GM18867 (cell line): ENCODE data around the gene CHST5.
"Not testable (repeated sequence)": the region's sequence is repeated elsewhere in the genome, so short reads cannot be mapped to it uniquely, and the experiment has no call there.

ENCODE experiments used
- ATAC-seq: cut with Tn5 transposase; IDR thresholded peaks from one replicate; pipeline ENCODE4 v1.9.1; 2021; ENCODE audit warnings: mild to moderate bottlenecking, moderate library complexity; ENCODE audit not compliant: unreplicated experiment

CHST5 gene

GRCh38 chr16:75552951-75553350 is 17.0 kb upstream of the CHST5 start:
- no peak for ATAC-seq

- ATAC-seq, result no peak
Observed at GRCh38 chr16:75550211-75550662, 14.3 kb upstream of the CHST5 start.

- not testable (repeated sequence) for ATAC-seq
Observed at GRCh38 chr16:75548456-75548855, 12.5 kb upstream of the CHST5 start.

- no peak for ATAC-seq
Observed at GRCh38 chr16:75546293-75546692, 10.4 kb upstream of the CHST5 start.

- not testable (repeated sequence) for ATAC-seq
Observed at GRCh38 chr16:75545879-75546278, 10.0 kb upstream of the CHST5 start.

GRCh38 chr16:75542462-75542861 is 6.6 kb upstream of the CHST5 start:
- not testable (repeated sequence) for ATAC-seq

GRCh38 chr16:75541236-75541635 is 5.3 kb upstream of the CHST5 start:
- no peak for ATAC-seq

- ATAC-seq, result not testable (repeated sequence)
Observed at GRCh38 chr16:75538882-75539565, 3.1 kb upstream of the CHST5 start.

- ATAC-seq, result no peak
Observed at GRCh38 chr16:75537776-75538175, 1.9 kb upstream of the CHST5 start.

- no peak for ATAC-seq
Observed at GRCh38 chr16:75535211-75535843, 581 bp downstream of the CHST5 start.

- no peak for ATAC-seq
Observed at GRCh38 chr16:75534560-75535205, 1.2 kb downstream of the CHST5 start.

- ATAC-seq, result no peak
Observed at GRCh38 chr16:75532791-75533190, 3.1 kb downstream of the CHST5 start.

- no peak for ATAC-seq
Observed at GRCh38 chr16:75532142-75532765, 3.7 kb downstream of the CHST5 start.

GRCh38 chr16:75529959-75530358 is 5.9 kb downstream of the CHST5 start:
- no peak for ATAC-seq

GRCh38 chr16:75529056-75529905 is 6.6 kb downstream of the CHST5 start:
- ATAC-seq, result no peak

- no peak for ATAC-seq
Observed at GRCh38 chr16:75527825-75528299, 8.0 kb downstream of the CHST5 start.

GRCh38 chr16:75526032-75526790 is 9.7 kb downstream of the CHST5 start:
- ATAC-seq, result no peak

- no peak for ATAC-seq
Observed at GRCh38 chr16:75519175-75519574, 16.7 kb downstream of the CHST5 start.

GRCh38 chr16:75516189-75516966 is 19.5 kb downstream of the CHST5 start:
- not testable (repeated sequence) for ATAC-seq
